Raji (cell line): ENCODE data around the gene WFIKKN1.
A peak's percentile ranks its signal among the peaks of the same experiment; 100 is the strongest.

ENCODE experiments used
- POLR2A ChIP-seq: IDR thresholded peaks from 2 replicates; pipeline ENCODE4 v1.6.1; 2011; ENCODE audit warnings: low read depth, low read length, control low read depth; ENCODE audit not compliant: insufficient read depth

Gene WFIKKN1

GRCh38 chr16:648071-648780, 17.4 kb downstream of the WFIKKN1 start:
- TF ChIP-seq POLR2A, result peak; percentile 35; the same call in 1 of the 2 replicates

GRCh38 chr16:648781-649589, 18.2 kb downstream of the WFIKKN1 start, which contains the start of gene WDR90:
Gene WDR90 (plus strand): TSS chr16:649365. CDS start chr16:649417, 52 bp downstream.
- TF ChIP-seq POLR2A, result peak; percentile 82

- no peak for TF ChIP-seq POLR2A
These were observed 18.8 kb downstream of the WFIKKN1 start for GRCh38 chr16:649631-650030.

- TF ChIP-seq POLR2A, result no peak
These were observed 21.1 kb downstream of the WFIKKN1 start for GRCh38 chr16:651844-652243.

GRCh38 chr16:652454-653305, 21.9 kb downstream of the WFIKKN1 start:
- no peak for TF ChIP-seq POLR2A

- TF ChIP-seq POLR2A, result no peak
These were observed 23.2 kb downstream of the WFIKKN1 start for GRCh38 chr16:654034-654433.

- no peak for TF ChIP-seq POLR2A
These were observed 26.7 kb downstream of the WFIKKN1 start for GRCh38 chr16:657487-657886.

- no peak for TF ChIP-seq POLR2A
These were observed 28.1 kb downstream of the WFIKKN1 start for GRCh38 chr16:658679-659571.

GRCh38 chr16:659618-660017, 28.8 kb downstream of the WFIKKN1 start:
- TF ChIP-seq POLR2A, result no peak

GRCh38 chr16:660132-660458, 29.3 kb downstream of the WFIKKN1 start:
- TF ChIP-seq POLR2A, result no peak

- no peak for TF ChIP-seq POLR2A
These were observed 29.8 kb downstream of the WFIKKN1 start for GRCh38 chr16:660459-661183.

- no peak for TF ChIP-seq POLR2A
These were observed 30.5 kb downstream of the WFIKKN1 start for GRCh38 chr16:661184-661821.

- no peak for TF ChIP-seq POLR2A
These were observed 31.3 kb downstream of the WFIKKN1 start for GRCh38 chr16:662095-662494.

- TF ChIP-seq POLR2A, result no peak
These were observed 31.8 kb downstream of the WFIKKN1 start for GRCh38 chr16:662597-662996.

- no peak for TF ChIP-seq POLR2A
These were observed 35.8 kb downstream of the WFIKKN1 start for GRCh38 chr16:666572-666971.
